Hair follicle dermal papilla cell (primary cell): ENCODE results near the gene NOS1. TPM values are rescaled to one million over a fixed set of nuclear protein-coding genes. Genes with fewer than 3 reads are reported as not detected.

Source experiments
- total RNA-seq: library from RNA; depleted of rRNA; stranded (reverse); fragments of >200 nt; gene quantifications from 2 replicates; pipeline ENCODE4 v1.2.3, GENCODE V29; 2012

NOS1 gene
- total RNA-seq: 0.12 TPM in 1 of 2 replicates, not detected in the other

DNA sequence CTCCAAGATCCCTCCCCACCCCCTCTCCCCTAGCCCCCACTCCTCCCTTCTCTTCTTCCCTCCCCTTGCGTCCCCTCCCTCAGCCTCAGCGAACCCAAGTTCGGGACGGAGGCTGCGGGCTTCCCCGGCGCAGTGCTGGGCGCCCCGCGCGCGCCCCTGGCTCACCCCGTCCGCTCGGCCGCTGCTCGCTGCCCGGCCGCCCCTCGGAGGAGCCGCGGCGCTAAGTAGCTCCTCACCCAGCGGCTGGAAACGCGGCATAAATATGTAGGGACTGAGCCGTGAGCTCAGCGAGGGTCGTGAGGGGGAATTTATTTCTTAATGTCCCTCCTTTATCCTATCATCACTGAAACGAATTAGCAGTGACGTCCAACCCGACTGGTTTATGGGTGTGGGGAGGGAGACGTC is at the start of gene NOS1:
Gene NOS1, minus strand, starts transcription at position 280 of the 405 bp plus-strand sequence. CDS start 30,557 bp downstream, outside the sequence.

DNA sequence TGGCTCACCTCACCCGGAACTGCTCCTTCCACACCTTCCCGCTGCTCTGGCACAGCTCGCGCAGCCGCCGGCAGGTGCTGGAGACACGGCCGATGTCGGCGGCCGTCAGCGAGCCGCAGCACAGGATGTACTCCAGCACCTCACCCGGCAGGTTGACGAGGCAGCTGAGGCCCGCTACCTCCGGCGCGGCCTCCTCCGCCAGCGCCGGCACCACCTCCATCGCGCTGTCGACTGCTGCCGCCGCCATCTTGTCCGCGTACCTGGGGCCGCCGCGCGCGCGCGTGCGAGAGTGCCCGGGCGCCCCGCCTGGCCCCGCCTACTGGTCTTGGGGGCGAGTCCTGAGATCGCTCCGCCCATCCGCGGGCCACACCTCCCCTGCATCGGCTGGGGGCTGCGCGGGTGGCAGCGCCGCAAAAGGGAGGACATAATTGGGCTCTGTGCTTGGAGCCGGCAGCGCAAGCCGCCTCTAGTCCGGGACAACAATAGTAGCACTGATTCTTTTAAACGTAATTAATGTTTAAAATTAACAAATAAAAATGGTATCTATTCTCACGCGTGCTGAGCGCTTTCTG is 171.1 kb downstream of the NOS1 start, which contains the start of gene FBXO21:
Gene FBXO21, minus strand, starts transcription at position 261 of the 572 bp plus-strand sequence. Its CDS starts 14 bp downstream, at position 247.

Other genes with a start within 250 kb of the NOS1 start
- gene FBXO21, start 171.2 kb downstream of the NOS1 start, total RNA-seq: 49.2 and 50.5 TPM in 2 replicates